Dendritic cell treated with granulocyte-macrophage colony-stimulating factor and Interleukin-4, amounts not matched to agents 40 ng/mL and 50 ng/mL, for 4 days (primary cell): Measurements from ENCODE around the gene ITIH1.

Experiments used
- H3K27ac Mint-ChIP-seq: one replicate; pipeline ENCODE4 v1.8.0; 2022; ENCODE audit warnings: mild to moderate bottlenecking, mixed read lengths
- H3K27me3 Mint-ChIP-seq: one replicate; pipeline ENCODE4 v1.8.0; 2022; ENCODE audit warnings: mild to moderate bottlenecking, mixed read lengths
- H3K36me3 Mint-ChIP-seq: one replicate; pipeline ENCODE4 v1.8.0; 2022; ENCODE audit warnings: low read depth, mixed read lengths
- H3K4me1 Mint-ChIP-seq: one replicate; pipeline ENCODE4 v1.8.0; 2022; ENCODE audit warnings: low read depth, mixed read lengths
- H3K4me3 Mint-ChIP-seq: one replicate; pipeline ENCODE4 v1.8.0; 2022; ENCODE audit warnings: mild to moderate bottlenecking, moderate library complexity, mixed read lengths
- H3K9me3 Mint-ChIP-seq: one replicate; pipeline ENCODE4 v1.8.0; 2022; ENCODE audit warnings: mixed read lengths
- intact Hi-C: fragments of 100-400 bp; cut with micrococcal nuclease; formaldehyde crosslinking; loops from one replicate; pipeline ENCODE4 v1.15.0; 2022

The ITIH1 gene

DNA sequence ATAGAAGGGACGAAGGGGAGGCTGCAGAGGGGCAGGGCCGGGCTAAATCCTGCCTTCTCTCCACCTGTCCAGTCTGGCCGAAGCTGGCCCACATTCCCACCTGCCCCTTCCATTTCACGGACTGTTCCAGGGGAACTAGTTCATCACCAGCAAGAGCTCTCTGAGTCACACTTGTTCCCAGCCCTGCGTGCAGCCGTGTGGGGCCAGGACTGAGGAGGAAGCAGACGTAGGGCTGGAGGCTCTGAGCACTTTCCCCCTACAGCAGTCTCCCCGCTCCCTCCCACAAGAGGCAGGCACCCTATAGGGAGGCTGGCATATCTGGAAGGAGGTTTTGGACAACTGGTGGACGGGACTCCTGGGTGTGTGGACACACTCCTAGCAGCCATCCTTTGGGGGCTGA lies 50.0 kb downstream of the ITIH1 start:
- H3K4me3 Mint-ChIP-seq: no peak overlapping the region
- intact Hi-C loops: no loop called here
- peaks cover 18% of the 10 kb centered on the region for H3K36me3 Mint-ChIP-seq
- peaks cover 11% of the 10 kb centered on the region for H3K4me1 Mint-ChIP-seq
- H3K9me3 Mint-ChIP-seq: no peaks in the 10 kb centered on the region
- no peak overlapping the region for H3K27ac Mint-ChIP-seq
- H3K27me3 Mint-ChIP-seq: no peaks in the 10 kb centered on the region

DNA sequence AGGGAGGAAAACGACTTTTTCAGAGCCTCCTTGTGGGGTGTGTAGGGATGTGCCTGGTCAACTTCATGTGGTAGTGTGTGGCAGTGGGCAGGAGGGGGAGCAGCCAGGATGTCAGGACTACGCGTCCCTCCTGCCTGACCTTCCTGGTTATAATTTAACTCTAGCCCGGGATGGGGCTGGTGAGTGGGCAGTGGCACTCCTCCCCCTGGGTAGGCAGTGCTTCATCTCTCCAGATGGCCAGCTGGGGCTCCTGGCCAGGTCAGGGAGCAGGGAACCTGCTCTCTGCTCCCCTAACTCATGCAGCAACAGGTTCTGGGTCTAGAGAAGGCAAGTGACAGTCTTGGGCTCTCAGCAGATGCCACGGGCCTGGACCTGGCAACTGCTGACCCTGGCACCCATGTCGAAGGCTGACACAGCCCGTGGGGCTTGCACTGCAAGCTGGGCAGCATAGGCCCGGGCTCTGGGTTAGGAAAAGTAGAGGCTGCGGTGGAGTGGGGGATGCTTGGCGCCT lies 50.5 kb downstream of the ITIH1 start:
- peaks cover 11% of the 10 kb centered on the region for H3K4me1 Mint-ChIP-seq
- H3K27ac Mint-ChIP-seq: no peak overlapping the region
- H3K36me3 Mint-ChIP-seq: peaks cover 20% of the 10 kb centered on the region
- no peak overlapping the region for H3K4me3 Mint-ChIP-seq
- no peaks in the 10 kb centered on the region for H3K9me3 Mint-ChIP-seq
- intact Hi-C loops: no loop called here
- H3K27me3 Mint-ChIP-seq: no peaks in the 10 kb centered on the region

GRCh38 chr3:52829482-52829881 lies 52.1 kb downstream of the ITIH1 start:
- H3K4me1 Mint-ChIP-seq: peaks cover 11% of the 10 kb centered on the region
- no peak overlapping the region for H3K27ac Mint-ChIP-seq
- intact Hi-C loops: no loop called here
- no peaks in the 10 kb centered on the region for H3K9me3 Mint-ChIP-seq
- no peak overlapping the region for H3K4me3 Mint-ChIP-seq
- no peaks in the 10 kb centered on the region for H3K27me3 Mint-ChIP-seq
- peaks cover 23% of the 10 kb centered on the region for H3K36me3 Mint-ChIP-seq

GRCh38 chr3:52829906-52830463 lies 52.6 kb downstream of the ITIH1 start:
- Mint-ChIP-seq H3K4me1 (peaks cover 11% of the 10 kb centered on the region), H3K9me3 (no peaks in the 10 kb centered on the region), H3K27me3 (no peaks in the 10 kb centered on the region), H3K4me3 (no peak overlapping the region), H3K36me3 (peaks cover 26% of the 10 kb centered on the region), H3K27ac (no peak overlapping the region)
- intact Hi-C loops: no loop called here

DNA sequence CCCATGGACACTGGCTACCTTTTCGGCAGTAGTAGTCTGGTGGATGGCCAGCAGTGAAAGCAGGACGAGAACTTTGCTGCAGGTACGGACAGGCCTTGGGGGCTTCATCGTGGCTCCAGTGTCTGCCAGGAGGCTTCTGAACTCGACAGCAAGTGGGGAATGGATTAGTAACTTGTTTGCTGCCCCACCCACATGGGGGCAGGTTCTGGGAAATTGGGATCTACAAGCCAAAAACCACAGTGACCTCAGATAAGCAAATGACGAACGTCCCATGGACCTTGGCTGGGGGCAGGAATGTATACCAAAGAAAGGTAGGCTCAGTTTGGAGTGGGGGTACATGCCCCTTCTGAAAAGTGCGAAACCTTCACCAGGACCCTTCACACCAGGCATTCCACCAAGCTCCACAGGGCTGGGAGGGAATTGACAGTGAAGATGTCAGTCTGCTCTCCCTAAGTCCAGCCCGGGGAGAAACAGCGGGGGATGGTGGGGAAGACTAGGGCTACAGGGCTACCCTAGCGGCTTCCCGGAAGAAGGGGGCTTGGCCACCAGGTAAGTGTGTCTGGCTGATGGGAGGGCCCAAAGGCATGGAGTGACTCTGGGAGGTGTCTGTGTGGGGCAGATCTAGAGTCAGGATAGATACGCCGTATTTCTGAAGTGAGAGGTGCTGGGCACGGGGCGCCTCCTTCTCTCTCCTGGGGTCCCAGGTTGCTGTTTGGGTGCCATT lies 53.3 kb downstream of the ITIH1 start, which contains the start of gene ITIH4:
Gene ITIH4 (minus strand): TSS at position 138 of the 724 bp plus-strand sequence. CDS start 30 bp downstream, at position 108.
- Mint-ChIP-seq H3K36me3 (peaks cover 33% of the 10 kb centered on the region), H3K9me3 (no peaks in the 10 kb centered on the region), H3K4me3 (no peak within 1 kb of the TSS), H3K27me3 (no peaks in the 10 kb centered on the region), H3K4me1 (peaks cover 11% of the 10 kb centered on the region), H3K27ac (no peak within 1 kb of the TSS)
- intact Hi-C loops: no loop called here

GRCh38 chr3:52831500-52832301 lies 54.3 kb downstream of the ITIH1 start:
- intact Hi-C loops: no loop called here
- H3K27me3 Mint-ChIP-seq: no peaks in the 10 kb centered on the region
- peak overlapping the region; percentile 14 for H3K27ac Mint-ChIP-seq
- peaks cover 44% of the 10 kb centered on the region for H3K36me3 Mint-ChIP-seq
- no peak overlapping the region for H3K4me3 Mint-ChIP-seq
- peaks cover 11% of the 10 kb centered on the region for H3K4me1 Mint-ChIP-seq
- no peaks in the 10 kb centered on the region for H3K9me3 Mint-ChIP-seq

DNA sequence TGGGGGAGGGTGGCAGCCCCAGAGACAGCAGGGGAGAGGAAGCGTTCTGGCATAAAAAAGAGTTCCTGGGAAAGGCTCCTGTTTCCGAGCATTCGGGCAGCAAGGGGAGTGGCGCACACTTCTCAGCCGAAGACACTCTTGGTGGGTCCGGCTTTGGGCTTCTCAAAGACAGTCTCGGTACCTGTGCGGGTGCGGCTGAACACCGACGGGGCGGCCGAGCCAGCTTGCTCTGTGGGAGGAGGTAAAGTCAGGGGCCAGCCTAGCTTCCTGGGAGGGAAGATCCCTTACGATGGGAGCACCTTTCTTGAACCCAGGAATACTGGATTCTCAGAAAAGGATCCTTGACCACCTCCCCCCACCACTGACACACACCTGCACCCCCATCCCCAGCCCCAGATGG lies 55.8 kb downstream of the ITIH1 start:
- intact Hi-C loops: no loop called here
- H3K4me1 Mint-ChIP-seq: peaks cover 11% of the 10 kb centered on the region
- no peaks in the 10 kb centered on the region for H3K9me3 Mint-ChIP-seq
- H3K4me3 Mint-ChIP-seq: no peak overlapping the region
- no peak overlapping the region for H3K27ac Mint-ChIP-seq
- H3K27me3 Mint-ChIP-seq: no peaks in the 10 kb centered on the region
- H3K36me3 Mint-ChIP-seq: peaks cover 59% of the 10 kb centered on the region

DNA sequence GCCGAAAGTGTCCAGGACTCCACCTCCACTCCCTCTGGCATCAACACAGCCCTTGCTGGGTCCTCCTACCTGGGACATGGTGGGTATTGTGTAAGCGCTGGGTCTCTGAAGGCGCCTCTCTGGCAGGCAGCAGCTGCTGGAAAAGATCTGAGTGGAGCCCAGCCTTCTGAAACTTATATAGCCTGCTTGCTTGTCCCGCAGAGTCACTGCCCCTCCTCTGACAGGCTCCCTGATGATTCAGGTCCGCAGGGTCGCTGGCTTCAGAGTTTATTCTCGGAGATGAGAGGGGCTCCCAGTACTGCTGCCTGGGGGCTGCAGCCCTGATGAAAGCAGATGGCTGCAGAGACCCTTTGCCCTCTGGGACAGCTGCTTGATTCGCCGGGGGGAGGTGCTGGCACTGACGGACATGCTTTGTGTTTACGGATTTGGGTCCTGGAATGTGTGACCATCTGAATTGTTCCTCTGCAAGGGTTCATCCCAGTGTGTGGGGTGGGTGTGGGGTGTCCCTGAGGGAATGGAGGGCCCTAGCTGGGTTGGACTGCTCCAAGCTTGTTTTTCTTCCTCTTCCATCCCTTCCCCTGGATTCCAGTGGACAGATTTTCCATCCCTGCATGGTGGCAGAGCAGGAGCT lies 57.6 kb downstream of the ITIH1 start, which contains the start of gene MUSTN1:
Gene MUSTN1 (minus strand): TSS at position 149 of the 631 bp plus-strand sequence. CDS start 71 bp downstream, at position 78.
- Mint-ChIP-seq H3K36me3 (peaks cover 76% of the 10 kb centered on the region), H3K27me3 (no peaks in the 10 kb centered on the region), H3K4me1 (peaks cover 12% of the 10 kb centered on the region), H3K4me3 (no peak within 1 kb of the TSS), H3K27ac (no peak within 1 kb of the TSS), H3K9me3 (no peaks in the 10 kb centered on the region)
- intact Hi-C loops: no loop called here

DNA sequence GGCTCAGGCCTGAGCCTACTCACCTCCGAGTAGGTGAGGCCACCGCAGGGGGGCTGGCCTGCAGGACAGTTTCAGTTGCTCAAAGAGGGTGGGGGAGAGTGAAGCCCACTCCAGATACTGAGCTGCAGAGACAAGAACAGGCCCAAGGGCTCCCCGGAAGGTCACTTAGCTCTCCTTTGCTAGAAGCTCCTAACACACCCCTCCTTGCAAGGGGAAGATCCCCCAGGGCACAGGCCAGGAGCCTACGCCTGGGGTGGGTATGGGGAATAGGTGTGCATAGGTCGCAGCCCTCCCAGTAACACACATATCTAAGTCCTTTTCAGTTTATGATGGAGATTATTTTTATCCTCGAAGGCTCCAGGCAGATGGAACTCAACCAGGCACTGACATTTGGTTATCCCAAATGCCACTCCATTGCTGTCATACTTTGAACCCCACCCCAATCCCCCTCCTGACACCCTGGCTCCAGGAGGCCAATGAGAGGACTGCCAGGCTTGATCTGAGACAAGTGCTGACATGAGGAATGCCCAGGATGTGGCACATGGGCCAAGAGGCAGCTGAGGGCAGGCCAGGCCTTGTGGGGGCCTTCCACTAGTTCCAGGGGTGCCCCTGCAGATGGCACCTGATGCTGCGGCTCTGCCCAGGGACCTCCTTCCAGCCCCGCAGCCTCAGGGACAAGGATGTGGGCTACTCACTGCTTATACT lies 58.5 kb downstream of the ITIH1 start:
- Mint-ChIP-seq H3K36me3 (peaks cover 86% of the 10 kb centered on the region), H3K9me3 (no peaks in the 10 kb centered on the region), H3K4me3 (no peak overlapping the region), H3K4me1 (peaks cover 13% of the 10 kb centered on the region), H3K27ac (no peak overlapping the region), H3K27me3 (no peaks in the 10 kb centered on the region)
- intact Hi-C loops: no loop called here

GRCh38 chr3:52836471-52836845 lies 59.1 kb downstream of the ITIH1 start:
- no peak overlapping the region for H3K4me3 Mint-ChIP-seq
- intact Hi-C loops: no loop called here
- H3K27me3 Mint-ChIP-seq: no peaks in the 10 kb centered on the region
- no peaks in the 10 kb centered on the region for H3K9me3 Mint-ChIP-seq
- H3K4me1 Mint-ChIP-seq: peaks cover 7% of the 10 kb centered on the region
- no peak overlapping the region for H3K27ac Mint-ChIP-seq
- H3K36me3 Mint-ChIP-seq: peaks cover 91% of the 10 kb centered on the region

DNA sequence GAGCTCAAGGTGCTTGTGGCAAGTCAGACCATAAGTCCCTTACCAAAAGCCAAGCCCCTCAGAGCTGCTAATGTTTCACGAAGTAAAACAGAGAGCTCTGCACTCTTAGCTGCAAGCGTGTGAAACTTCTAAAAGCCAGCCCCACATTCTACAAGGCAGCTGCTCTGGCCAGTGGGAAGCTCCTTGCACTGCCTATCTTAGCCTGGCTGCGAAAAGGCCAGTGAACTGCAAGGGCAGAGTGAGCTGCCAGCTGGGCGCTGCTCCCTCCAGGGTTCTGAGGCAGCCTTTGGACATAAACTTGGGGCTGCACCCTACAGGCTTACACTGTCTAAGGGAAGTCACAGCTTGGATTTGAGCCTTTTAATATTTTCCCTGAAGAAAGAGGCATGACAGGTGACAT lies 59.6 kb downstream of the ITIH1 start:
- H3K27me3 Mint-ChIP-seq: no peaks in the 10 kb centered on the region
- intact Hi-C loops: no loop called here
- no peak overlapping the region for H3K4me3 Mint-ChIP-seq
- H3K9me3 Mint-ChIP-seq: no peaks in the 10 kb centered on the region
- H3K36me3 Mint-ChIP-seq: peaks cover 96% of the 10 kb centered on the region
- no peak overlapping the region for H3K27ac Mint-ChIP-seq
- peaks cover 9% of the 10 kb centered on the region for H3K4me1 Mint-ChIP-seq

GRCh38 chr3:52838561-52839267 lies 61.3 kb downstream of the ITIH1 start:
- Mint-ChIP-seq H3K27me3 (no peaks in the 10 kb centered on the region), H3K9me3 (no peaks in the 10 kb centered on the region), H3K27ac (no peak overlapping the region), H3K4me1 (peaks cover 26% of the 10 kb centered on the region), H3K4me3 (no peak overlapping the region), H3K36me3 (peaks cover 97% of the 10 kb centered on the region)
- intact Hi-C loops: no loop called here

GRCh38 chr3:52839268-52839575 lies 61.8 kb downstream of the ITIH1 start:
- H3K4me1 Mint-ChIP-seq: peaks cover 31% of the 10 kb centered on the region
- intact Hi-C loops: no loop called here

More at GRCh38 chr3:52839268-52839575, 61.8 kb downstream of the ITIH1 start:
- no peaks in the 10 kb centered on the region for H3K9me3 Mint-ChIP-seq
- H3K27ac Mint-ChIP-seq: no peak overlapping the region
- peaks cover 94% of the 10 kb centered on the region for H3K36me3 Mint-ChIP-seq
- no peak overlapping the region for H3K4me3 Mint-ChIP-seq
- H3K27me3 Mint-ChIP-seq: no peaks in the 10 kb centered on the region
